HG03280 (cell line): Measurements from ENCODE around the gene PCLO.
"Not testable (repeated sequence)": the region's sequence is repeated elsewhere in the genome, so short reads cannot be mapped to it uniquely, and the experiment has no call there.

Source experiments
- ATAC-seq: cut with Tn5 transposase; IDR thresholded peaks from one replicate; pipeline ENCODE4 v1.9.1; 2021; ENCODE audit warnings: mild to moderate bottlenecking, moderate library complexity; ENCODE audit not compliant: unreplicated experiment

Gene PCLO

DNA sequence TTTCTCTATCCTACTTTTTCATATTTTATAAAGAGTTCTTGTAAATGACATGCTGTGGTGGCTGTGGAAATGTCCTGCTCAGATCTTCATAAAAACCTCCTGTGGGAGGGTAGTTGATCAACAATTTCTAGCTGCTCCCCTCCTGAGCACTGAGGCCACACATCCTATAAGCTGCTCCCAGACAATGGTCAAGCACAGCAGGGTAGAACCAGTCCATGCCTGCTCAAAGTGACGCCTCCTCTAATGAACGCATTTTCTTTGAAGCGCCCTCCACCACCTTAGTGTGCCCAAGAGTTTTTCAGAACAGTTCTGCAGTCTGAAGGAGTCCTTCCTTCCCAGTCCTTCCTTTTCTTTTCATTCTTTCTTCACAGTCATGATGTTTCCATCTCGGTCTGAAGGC lies 420.5 kb downstream of the PCLO start:
- no peak for ATAC-seq

DNA sequence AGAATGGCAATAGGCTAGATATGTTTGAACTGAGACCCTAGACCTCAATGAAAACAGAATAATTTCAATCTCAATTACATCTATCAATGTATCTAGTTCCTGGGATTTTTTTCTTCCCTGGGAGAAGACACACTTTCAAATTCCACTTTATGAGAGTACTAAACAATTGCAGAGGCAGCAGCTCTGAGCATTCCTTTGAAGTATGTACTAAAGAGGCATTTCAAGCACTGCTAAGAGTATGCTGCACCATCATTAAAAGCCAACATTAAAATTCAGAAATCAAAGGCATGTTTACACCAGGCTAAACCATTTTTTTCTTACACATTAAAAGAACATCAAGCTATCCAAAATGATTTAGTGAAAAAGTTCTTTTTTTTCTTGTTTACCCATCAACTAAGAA lies 421.2 kb downstream of the PCLO start:
- no peak for ATAC-seq

DNA sequence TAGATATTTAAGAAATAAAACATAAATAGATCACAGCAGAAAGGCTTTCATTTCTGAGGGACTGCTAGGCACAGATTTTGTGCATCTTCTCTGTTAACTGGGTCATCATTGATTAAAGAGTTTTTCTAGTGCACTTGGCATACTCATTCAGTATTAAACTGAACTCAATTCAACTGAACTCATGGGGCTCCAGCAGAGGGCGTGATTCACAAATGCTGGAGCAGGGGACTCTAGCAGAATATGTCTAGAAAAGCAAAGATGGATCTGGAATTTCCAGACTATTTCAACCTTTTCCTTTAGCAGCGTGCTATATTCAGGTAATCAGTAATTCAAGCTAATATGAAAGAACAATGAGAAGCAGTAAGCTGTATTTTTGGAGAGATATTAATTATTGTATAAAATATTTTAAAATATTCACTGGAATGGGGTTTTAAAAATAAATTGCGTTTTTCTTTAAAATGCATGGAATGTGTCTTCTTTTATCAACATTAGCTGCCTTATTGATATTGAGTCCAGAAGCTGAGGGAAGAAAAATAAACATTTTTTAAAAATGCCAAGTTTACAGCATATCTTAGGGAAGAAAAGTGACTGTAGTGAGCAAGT lies 422.3 kb downstream of the PCLO start:
- no peak for ATAC-seq

DNA sequence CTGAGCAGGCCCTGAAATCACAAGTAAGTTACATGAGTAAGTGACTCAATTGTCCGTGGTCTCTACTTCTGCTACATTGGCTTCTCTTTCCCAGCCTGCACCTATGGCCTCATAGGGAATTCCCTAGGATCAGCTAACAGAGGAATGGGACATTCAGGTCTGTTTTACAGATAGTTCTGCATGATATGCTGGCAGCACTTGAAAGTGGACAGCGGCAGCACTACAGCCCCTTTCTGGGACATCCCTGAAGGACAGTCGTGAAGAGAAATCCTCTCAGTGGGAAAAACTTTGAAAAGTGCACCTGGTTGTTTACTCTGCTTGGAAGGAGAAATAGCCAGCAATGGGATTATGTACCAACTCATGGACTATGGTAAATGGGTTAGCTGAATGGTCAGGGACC lies 426.1 kb downstream of the PCLO start:
- ATAC-seq = no peak

DNA sequence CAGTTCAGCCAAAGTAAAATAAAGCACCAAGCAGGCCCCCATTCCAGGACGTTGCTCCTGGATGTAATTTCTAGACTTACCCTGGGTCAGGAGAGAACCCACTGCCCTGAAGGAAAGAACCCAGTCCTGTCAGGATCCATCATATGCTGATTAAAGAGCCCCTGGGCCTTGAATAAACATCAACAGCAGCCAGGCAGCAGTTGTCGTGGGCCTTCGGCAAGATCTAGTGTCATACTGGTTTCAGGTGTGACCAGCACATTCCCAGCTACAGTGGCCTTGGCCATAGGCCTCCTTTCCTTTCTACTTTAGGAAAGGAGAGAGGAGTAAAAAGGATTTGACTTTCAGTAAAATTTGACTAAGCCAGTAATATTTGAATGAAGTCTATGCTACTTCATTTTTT lies 430.0 kb downstream of the PCLO start:
- no peak for ATAC-seq

DNA sequence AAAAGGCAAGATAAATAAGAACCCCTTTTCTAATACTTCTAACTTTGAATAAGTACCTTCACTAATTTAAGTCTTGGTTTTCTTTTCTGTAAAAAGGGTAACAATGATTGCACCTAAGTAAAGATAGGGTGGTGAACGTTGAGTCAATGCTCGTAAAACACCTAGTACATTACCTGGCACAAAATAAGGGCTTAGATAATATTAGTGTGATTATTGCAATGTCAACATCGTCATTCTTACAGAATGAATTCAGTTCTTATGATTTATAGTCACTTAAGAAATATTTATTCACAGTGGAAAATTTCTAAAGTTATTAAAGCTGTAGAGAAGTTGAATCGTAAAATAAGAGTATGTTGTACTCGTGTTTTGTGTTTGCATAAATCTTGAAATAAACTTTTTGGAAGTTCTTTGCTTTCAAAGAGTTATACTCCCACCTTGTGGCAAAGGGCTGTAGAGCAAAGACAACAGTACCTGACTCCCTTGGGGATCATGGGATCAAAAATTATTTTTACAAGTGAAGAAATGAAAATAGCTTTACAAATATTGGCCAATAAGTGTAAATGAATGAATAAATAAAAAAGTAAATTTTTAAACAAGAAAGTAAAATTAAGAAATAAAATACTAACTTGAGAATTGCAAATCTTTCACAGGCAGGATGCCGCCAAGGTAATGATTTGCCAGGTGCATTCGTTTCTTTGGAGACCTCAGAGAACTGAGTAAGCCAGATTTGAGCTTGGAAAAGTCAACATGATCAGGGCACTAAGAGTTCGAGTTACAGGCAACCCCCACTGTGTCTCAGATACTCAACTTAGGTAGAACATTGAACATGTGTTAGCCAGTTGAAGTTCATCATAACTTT lies 433.3 kb downstream of the PCLO start:
- no peak for ATAC-seq

DNA sequence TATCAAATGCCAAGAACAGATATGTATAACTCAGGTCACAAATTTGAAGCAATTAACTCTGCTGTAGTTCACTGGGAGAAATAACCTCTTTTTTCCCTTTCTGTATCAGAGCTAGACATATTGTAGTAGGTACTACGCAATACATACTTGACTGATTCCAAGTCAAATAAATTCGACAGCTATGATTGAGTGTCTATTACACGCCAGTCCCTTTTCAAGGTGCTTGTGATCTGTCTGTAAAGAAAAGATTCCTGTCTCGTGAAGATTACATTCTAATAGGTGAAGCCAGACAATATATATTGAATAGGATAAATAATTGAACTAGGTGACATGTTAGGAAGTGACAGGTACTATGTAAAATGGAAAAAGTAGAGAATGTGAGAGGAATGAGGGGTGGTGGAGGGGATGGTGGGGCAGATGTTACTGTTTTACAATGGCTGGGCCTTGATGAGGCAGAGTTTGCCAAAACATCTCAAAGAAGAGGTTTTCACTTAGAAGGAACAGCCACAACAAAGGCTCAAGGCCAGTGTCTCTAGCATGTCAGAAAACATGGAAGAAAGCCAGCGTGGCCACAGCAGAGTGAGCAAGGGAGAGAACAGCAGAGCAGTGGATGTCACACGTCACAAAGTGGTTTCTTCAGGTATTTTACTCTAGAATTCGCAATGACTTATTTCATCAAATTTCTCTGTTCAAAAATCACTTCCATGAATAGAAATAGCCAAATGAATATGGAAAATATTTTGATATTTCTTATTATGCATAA lies 436.5 kb downstream of the PCLO start:
- ATAC-seq = no peak

DNA sequence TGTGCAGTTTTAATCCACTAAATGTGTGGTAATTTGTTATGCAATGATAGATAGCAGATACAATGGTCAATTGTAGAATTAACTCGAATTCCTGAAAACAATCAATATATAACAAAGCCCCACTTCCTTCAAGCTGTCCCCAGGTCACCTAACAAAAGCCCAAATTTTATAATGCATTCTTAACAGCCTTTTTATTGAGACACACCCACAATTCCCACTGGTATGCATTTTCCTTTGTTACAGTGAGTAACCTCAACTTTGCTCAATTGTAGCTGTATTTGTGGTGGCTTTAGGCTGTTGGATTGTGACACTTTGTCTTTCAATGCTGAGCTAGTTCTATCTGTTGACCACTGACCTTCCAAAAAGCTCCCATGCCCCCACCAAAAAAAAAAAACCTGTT lies 439.3 kb downstream of the PCLO start:
- ATAC-seq = no peak

DNA sequence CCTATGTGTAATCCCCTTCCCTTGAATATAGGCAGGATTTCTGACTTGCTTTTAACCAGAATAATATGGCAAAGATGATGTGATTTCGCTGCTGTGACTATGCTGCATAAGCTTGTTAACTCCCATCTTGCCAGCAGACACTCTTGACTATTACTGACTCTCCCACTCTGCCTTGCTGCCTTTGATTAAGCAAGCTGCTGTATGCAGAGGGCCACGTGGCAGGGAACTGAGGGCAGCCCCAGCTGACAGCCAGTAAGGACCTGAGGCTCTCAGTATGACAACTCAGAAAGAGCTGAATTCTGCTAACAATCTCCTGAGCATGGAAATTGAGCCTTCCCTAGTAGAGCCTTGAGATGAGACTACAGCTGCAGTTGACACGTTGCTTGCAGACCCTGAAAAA lies 439.7 kb downstream of the PCLO start:
- ATAC-seq = no peak

DNA sequence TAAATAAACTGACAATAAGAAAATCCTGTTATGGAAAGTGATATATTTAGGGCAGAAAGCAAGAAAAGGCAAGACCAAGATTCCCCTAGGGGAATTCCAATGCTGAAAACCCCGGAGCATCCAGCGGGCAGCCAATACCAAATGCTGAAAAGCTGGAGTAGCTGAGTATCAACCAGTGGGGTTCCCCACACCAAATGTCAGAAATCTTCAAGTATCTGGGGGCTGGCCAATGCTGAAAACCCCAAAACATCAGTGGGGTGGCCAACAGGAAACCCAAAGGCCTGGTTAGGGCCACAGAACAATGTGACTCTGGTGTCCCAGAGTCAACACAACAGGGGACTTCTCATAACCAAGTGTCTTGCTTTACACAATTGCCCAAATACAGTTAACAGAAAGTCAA lies 447.3 kb downstream of the PCLO start:
- no peak for ATAC-seq

DNA sequence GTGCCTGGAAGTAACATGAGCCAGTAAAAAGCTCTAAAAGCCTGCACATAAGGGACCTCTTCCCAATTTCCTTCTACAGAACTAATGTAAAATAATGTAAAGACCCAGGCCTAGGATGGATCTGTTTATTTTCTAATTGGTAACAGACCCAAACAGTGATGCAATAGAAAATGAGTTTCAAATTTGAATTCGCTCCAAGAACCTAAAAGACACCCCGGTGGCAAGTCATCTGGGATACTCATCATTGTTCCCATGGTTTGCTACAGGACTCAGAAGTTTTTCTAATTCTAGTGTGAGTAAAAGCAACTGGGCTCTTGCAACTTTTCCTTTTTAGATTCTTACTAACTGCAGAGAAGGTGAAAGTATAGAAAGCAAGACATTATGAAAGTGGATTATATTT lies 447.8 kb downstream of the PCLO start:
- no peak for ATAC-seq

DNA sequence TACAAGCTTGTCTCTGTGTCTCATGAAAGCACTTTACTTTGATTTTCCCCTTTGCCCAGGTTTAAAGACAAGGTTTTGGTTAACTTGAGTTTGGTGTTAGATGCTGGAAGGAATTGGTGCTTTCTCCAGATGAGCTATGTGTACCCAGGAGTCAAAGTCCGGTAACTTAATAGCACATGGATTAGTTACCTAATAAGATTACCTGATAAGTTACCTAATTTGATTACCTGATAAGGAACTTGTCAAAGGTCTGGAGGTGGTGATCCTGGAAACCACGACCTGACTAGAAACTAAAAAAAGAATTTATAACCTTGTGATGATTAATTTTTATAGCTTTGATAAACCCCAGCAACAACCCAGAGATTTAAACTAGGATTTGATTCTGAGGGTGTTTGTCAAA lies 449.2 kb downstream of the PCLO start:
- ATAC-seq = no peak

DNA sequence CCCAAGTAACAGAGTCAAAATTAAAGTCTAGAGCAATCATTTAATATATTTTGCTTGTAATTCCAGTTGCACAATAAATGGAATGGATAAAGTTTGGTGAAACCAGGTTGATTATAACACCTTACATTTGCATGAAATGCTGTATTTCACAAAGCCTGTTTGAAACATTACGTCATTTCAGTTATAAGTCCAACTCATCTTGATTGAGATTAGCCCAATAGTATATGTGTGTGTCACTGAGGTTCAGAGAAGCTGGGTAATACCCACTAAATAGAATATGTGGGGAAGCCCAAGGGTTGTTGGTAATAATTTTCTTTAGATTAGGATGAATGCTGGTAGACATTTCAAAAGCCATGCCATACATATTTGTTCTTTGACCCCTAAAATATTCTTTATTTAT lies 456.3 kb downstream of the PCLO start:
- not testable (repeated sequence) for ATAC-seq

DNA sequence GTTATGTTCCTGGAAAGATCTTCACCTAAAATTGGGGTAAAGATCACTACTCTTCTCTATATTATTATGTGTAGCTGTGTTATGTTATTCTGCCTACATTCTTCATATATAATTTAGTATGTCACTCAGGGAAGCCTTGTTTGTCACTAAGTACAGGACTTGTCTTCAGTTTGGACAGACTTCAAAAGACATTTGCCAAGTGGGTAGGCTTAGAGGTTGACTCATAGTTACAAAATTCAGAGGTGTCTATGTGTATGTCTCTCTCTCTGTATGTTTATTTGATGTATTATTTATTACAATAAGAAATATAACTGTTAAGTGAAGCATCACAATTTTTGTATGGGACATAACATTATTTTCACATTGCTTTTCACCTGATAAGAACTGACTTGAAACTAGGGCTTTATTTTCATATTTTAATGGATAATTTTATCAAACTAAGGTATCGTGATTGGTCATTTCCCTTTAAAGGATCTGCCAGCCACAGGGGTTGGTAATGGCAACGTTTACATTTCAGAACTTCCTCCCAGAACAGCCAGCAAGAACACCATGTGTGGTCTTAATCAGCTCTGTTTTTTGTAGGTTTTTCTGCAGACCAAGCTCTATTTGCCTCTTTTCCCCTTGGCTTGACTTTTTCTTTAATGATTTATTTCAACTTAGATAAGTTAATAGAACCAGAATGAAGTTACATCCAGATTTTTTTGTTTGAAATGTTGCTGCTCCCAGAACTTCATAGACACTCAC lies 457.0 kb downstream of the PCLO start:
- no peak for ATAC-seq

DNA sequence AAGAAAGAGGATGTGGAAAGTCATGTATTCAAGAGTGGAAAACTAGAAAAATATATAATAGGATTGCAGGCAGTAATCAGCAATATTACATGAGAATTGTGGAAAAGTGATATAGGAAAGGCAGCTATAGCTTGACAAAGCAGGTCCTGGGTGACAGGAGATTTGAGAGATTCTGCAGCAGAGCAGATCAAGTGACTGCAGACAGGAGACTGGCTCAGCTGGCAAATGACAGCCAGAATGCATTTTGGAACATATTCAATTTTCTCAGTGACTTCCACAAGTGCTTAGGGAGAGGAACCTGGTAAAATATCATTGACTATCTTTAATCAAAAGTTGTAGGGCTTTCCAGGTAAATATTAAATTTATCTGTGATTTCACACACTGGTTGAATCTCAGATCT lies 458.6 kb downstream of the PCLO start:
- ATAC-seq = no peak
